HL-60 (cell line): Measurements from ENCODE around the gene VPS18.

ENCODE experiments used
- DNase-seq, 2 experiments: peaks; one replicate each; pipeline ENCODE4 v3.0.0-alpha.2; 2010 to 2020; ENCODE audit warnings: low read depth in 1 of 2, low spot score in 1 of 2
- H3K27ac ChIP-seq: fragments of 250-450 bp; sonication (Bioruptor Pico); replicated peaks from 2 replicates; pipeline ENCODE4 v1.5.1; 2020; ENCODE audit warnings: mild to moderate bottlenecking, moderate library complexity
- H3K27me3 ChIP-seq: fragments of 250-450 bp; sonication (Bioruptor Pico); 2 replicates; pipeline ENCODE4 v1.5.1; 2021; ENCODE audit warnings: mild to moderate bottlenecking, moderate library complexity; ENCODE audit not compliant: insufficient read depth, poor library complexity, severe bottlenecking
- H3K4me3 ChIP-seq: replicated peaks from 2 replicates; pipeline ENCODE4 v1.5.1; 2011; ENCODE audit warnings: mild to moderate bottlenecking, control low read depth, low read length; ENCODE audit not compliant: insufficient read depth
- GABPA ChIP-seq: IDR thresholded peaks from 2 replicates; pipeline ENCODE4 v1.6.1; 2012; ENCODE audit warnings: low read depth
- POLR2AphosphoS5 ChIP-seq: IDR thresholded peaks from 2 replicates; pipeline ENCODE4 v1.6.1; 2012; ENCODE audit warnings: low read depth
- SPI1 ChIP-seq: IDR thresholded peaks from 2 replicates; pipeline ENCODE4 v1.6.1; 2012; ENCODE audit warnings: low read depth, mild to moderate bottlenecking, borderline replicate concordance
- TF ChIP-seq, protein P1 (sequence below): IDR thresholded peaks from one replicate; pipeline ENCODE4 v1.5.1; 2011; ENCODE audit warnings: low read length, control low read depth, inconsistent platforms; ENCODE audit not compliant: insufficient read depth
- TF ChIP-seq, protein P2 (sequence below): IDR thresholded peaks from 2 replicates; pipeline ENCODE4 v1.6.1; 2012; ENCODE audit warnings: low read depth; ENCODE audit not compliant: insufficient replicate concordance

VPS18 gene

DNA sequence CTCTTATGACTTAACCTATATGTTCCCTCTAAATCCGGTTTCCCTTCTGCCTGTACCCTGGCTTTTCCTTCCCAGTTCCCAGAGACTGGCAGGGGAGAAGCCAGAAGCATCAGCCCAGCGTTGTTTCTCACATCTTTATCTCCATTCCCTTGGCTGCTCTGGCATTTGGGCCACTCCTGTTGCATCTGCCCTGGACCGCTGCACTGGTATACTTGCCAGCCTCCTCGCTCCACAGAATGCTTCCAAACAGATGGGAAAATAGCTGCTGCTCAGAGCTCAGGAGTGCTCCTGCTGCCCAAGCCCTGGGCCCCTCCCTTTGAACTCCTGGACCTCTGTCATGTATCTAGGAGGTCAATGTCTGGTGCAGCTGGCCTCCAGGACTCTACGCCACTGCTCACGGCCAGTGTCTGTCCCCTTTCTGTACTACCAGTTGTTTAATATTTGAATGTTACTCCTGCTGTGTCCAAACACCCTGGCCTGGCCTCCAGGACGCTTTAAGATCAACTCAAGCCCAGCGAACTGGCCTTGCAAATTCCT lies 43.6 kb upstream of the VPS18 start:
- Histone ChIP-seq H3K4me3 (no peak overlapping the region), H3K27me3 (no peaks in the 10 kb centered on the region), H3K27ac (no peak overlapping the region)
- DNase-seq = no peak
- TF ChIP-seq GABPA (no peak), POLR2AphosphoS5 (no peak), SPI1 (no peak)
- TF ChIP-seq, protein P1, sequence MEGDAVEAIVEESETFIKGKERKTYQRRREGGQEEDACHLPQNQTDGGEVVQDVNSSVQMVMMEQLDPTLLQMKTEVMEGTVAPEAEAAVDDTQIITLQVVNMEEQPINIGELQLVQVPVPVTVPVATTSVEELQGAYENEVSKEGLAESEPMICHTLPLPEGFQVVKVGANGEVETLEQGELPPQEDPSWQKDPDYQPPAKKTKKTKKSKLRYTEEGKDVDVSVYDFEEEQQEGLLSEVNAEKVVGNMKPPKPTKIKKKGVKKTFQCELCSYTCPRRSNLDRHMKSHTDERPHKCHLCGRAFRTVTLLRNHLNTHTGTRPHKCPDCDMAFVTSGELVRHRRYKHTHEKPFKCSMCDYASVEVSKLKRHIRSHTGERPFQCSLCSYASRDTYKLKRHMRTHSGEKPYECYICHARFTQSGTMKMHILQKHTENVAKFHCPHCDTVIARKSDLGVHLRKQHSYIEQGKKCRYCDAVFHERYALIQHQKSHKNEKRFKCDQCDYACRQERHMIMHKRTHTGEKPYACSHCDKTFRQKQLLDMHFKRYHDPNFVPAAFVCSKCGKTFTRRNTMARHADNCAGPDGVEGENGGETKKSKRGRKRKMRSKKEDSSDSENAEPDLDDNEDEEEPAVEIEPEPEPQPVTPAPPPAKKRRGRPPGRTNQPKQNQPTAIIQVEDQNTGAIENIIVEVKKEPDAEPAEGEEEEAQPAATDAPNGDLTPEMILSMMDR = no peak
- TF ChIP-seq, protein P2, sequence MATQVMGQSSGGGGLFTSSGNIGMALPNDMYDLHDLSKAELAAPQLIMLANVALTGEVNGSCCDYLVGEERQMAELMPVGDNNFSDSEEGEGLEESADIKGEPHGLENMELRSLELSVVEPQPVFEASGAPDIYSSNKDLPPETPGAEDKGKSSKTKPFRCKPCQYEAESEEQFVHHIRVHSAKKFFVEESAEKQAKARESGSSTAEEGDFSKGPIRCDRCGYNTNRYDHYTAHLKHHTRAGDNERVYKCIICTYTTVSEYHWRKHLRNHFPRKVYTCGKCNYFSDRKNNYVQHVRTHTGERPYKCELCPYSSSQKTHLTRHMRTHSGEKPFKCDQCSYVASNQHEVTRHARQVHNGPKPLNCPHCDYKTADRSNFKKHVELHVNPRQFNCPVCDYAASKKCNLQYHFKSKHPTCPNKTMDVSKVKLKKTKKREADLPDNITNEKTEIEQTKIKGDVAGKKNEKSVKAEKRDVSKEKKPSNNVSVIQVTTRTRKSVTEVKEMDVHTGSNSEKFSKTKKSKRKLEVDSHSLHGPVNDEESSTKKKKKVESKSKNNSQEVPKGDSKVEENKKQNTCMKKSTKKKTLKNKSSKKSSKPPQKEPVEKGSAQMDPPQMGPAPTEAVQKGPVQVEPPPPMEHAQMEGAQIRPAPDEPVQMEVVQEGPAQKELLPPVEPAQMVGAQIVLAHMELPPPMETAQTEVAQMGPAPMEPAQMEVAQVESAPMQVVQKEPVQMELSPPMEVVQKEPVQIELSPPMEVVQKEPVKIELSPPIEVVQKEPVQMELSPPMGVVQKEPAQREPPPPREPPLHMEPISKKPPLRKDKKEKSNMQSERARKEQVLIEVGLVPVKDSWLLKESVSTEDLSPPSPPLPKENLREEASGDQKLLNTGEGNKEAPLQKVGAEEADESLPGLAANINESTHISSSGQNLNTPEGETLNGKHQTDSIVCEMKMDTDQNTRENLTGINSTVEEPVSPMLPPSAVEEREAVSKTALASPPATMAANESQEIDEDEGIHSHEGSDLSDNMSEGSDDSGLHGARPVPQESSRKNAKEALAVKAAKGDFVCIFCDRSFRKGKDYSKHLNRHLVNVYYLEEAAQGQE = no peak

DNA sequence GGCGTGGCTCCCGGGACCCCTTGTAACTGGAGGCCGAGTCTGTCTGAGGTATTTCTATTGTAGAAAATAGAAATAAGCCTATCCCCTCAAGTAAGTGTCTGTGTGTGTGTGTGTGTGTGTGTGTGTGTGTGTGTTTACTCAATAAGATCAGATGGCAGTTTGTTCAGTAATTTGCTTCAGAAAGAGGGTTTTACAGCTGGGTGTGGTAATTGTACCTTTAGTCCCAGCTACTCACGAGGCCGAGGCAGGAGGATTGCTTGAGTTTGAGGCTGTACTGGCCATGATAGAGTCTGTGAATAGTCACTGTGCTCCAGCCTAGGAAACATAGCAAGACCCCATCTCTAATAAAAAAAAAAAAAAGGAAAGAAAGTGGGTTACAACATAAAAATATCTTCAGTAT lies 41.7 kb upstream of the VPS18 start:
- TF ChIP-seq, protein P1 = no peak
- TF ChIP-seq, protein P2 = no peak
- TF ChIP-seq GABPA = no peak
- no peak for TF ChIP-seq POLR2AphosphoS5
- TF ChIP-seq SPI1 = no peak
- no peak overlapping the region for H3K27ac ChIP-seq

DNA sequence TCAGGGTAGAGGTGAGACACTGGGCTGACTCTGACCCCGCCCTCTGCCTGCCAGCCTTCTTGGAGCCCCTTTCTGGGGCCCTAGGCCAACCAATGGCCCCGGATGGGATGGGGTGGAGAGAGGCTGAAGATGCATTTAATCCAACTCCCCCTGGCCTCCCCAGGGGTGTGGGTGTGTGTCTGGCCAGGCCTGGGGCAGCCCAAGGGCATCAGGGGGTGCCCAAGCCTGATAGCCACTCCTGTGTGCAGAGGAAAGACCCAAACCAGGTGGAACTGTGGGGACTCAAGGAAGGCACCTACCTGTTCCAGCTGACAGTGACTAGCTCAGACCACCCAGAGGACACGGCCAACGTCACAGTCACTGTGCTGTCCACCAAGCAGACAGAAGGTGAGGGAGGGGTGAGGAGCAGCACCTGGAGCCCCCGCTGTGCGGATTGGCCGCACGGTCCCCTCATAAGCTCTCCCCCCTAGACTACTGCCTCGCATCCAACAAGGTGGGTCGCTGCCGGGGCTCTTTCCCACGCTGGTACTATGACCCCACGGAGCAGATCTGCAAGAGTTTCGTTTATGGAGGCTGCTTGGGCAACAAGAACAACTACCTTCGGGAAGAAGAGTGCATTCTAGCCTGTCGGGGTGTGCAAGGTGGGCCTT lies 40.9 kb upstream of the VPS18 start:
- no peak for DNase-seq
- no peak for TF ChIP-seq SPI1
- TF ChIP-seq POLR2AphosphoS5 = no peak
- TF ChIP-seq, protein P1 = no peak
- TF ChIP-seq, protein P2 = no peak
- TF ChIP-seq GABPA = no peak
- Histone ChIP-seq H3K27me3 (no peaks in the 10 kb centered on the region), H3K4me3 (no peak overlapping the region), H3K27ac (no peak overlapping the region)

More for the DNA sequence above, 41.7 kb upstream of the VPS18 start:
- no peak for DNase-seq
- Histone ChIP-seq H3K27me3 (no peaks in the 10 kb centered on the region), H3K4me3 (no peak overlapping the region)
